Choroid plexus epithelial cell (primary cell): ENCODE measurements around the gene TMEM183A.
"Not testable (repeated sequence)": the region's sequence is repeated elsewhere in the genome, so short reads cannot be mapped to it uniquely, and the experiment has no call there.

Experiments
- DNase-seq: peaks from one replicate; pipeline ENCODE4 v3.0.0-alpha.2; 2010; ENCODE audit warnings: low read depth
- H3K4me3 ChIP-seq: 2 replicates; pipeline ENCODE4 v1.5.1; 2011; ENCODE audit warnings: low read depth, mild to moderate bottlenecking, control low read depth, low read length, moderate library complexity
- TF ChIP-seq, protein P1 (sequence below): conservative IDR thresholded peaks from 2 replicates; pipeline ENCODE4 v1.5.1; 2011; ENCODE audit warnings: low read depth, mild to moderate bottlenecking, control low read depth, inconsistent platforms, low read length, moderate library complexity

Gene TMEM183A

DNA sequence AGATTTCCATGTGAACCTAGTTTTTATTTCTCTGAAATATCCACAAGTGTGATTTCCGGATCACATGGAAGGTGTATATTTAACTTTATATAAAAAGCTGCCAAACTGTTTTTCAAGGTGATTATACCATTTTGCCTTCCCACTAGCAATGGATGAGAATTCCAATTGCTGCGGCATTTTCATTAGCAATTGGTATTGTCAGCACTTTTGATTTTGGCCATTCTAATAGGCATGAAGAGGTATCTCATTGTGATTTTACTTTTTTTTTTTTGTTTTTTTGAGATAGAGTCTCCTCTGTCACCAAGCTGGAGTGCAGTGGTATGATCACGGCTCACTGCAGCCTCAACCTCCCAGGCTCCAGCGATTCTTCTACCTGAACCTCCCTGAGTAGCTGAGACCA is 35.1 kb upstream of the TMEM183A start:
- no peak overlapping the region for H3K4me3 ChIP-seq
- DNase-seq, result no peak
- TF ChIP-seq, protein P1, sequence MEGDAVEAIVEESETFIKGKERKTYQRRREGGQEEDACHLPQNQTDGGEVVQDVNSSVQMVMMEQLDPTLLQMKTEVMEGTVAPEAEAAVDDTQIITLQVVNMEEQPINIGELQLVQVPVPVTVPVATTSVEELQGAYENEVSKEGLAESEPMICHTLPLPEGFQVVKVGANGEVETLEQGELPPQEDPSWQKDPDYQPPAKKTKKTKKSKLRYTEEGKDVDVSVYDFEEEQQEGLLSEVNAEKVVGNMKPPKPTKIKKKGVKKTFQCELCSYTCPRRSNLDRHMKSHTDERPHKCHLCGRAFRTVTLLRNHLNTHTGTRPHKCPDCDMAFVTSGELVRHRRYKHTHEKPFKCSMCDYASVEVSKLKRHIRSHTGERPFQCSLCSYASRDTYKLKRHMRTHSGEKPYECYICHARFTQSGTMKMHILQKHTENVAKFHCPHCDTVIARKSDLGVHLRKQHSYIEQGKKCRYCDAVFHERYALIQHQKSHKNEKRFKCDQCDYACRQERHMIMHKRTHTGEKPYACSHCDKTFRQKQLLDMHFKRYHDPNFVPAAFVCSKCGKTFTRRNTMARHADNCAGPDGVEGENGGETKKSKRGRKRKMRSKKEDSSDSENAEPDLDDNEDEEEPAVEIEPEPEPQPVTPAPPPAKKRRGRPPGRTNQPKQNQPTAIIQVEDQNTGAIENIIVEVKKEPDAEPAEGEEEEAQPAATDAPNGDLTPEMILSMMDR, result no peak

DNA sequence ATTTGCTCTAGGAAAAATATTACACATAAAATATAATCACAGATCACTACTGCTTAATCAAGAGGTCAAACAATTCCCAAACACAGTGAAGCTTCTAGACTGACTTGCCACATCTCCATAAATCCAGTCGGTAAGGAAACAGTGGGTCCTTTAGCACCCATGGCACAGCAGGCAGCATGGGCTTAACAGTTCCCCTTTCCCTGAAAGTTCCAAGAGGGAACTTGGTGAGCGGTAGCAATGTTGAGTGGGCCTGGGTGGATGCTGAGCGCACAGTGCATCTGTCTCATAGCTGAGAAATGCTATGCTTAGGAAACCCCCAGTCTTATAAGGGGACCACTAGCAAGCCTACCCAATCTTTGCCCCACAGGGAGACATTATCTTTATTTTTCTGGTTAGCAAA is 32.3 kb upstream of the TMEM183A start:
- TF ChIP-seq, protein P1, result no peak
- no peak for DNase-seq

DNA sequence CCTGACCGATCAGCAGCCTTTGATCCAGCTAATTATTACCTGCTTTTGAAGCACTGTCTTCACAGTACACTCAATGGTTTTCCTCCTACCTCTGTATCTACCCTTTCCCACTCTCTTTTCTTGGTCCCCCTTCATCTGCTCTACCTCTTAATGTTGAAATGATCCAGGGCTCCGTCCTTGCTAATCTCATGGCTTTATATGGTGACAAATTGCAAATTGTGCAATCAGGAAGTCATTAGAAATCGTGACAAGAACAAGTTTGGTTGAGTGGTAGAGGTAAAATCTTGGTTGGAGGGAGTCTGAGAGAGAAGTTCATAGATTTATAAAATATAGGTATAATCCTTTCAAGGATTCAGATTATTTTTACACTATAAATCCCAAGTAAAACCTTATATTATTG is 30.5 kb upstream of the TMEM183A start:
- no peak overlapping the region for H3K4me3 ChIP-seq
- no peak for DNase-seq
- TF ChIP-seq, protein P1, result no peak

More for the DNA sequence above, 32.3 kb upstream of the TMEM183A start:
- H3K4me3 ChIP-seq, result no peak overlapping the region

DNA sequence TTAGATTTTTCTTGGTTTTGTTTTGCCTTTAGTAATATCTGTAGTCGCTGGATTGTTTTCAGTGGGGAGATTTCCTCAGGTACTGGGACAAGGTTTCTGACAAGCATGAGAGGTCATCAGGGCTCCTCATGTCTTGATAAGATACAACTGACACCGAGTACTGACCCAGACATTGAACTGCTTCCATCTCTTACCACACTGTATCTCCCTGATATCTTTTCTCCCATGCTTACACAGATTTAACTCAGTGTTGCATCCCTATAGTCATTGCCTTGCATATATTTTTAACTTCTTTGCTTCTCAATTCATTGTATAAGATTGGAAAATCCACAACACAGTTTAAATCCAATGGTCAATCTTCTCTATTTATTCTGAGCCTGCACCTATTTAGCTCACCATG is 27.7 kb upstream of the TMEM183A start:
- no peak for DNase-seq
- TF ChIP-seq, protein P1, result no peak
- H3K4me3 ChIP-seq, result no peak overlapping the region

DNA sequence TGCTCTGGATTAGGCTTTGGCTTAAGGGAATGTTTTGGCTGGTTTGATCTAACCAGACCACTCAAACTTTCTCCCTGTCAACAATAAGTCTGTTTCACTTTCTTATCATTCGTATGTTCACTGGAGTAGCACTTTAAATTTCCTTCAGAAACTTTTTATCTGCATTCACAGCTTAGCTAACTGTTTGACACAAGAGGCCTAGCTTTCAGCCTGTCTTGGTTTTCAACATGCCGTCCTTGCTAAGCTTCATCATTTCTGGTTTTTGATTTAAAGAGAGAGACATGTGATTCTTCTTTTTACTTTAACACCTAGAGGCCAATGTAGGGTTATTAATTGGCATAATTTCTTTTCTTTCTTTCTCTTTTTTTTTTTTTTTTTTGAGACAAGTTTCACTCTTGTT is 25.2 kb upstream of the TMEM183A start:
- no peak overlapping the region for H3K4me3 ChIP-seq
- DNase-seq, result no peak
- TF ChIP-seq, protein P1, result no peak

DNA sequence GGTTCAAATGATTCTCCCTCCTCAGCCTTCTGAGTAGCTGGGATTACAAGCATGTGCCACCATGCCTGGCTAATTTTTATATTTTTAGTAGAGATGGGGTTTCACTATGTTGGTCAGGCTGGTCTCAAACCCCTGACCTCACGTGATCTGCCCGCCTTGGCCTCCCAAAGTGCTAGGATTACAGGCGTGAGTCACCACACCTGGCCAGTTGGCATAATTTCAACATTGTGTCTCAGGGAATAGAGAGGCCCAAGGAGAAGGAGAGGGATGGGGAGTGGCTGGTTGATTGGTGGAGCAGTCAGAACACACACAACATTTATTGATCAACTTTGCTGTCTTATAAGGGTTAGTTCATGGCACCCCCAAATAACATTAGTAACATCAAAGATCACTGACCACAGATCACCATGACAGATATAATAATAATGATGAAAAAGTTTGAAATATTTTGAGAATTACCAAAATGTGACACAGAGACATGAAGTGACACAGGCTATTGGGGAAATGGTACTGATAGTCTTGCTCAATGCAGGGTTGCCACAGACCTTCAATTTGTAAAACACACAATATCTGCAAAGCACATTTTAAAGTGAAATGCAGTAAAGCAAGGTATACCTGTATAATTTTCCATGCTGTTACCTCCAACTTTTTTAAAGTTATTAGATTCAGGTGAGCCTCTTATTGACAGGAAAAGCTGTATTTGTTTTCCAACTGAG is 24.3 kb upstream of the TMEM183A start:
- no peak overlapping the region for H3K4me3 ChIP-seq
- TF ChIP-seq, protein P1, result no peak
- DNase-seq, result no peak

DNA sequence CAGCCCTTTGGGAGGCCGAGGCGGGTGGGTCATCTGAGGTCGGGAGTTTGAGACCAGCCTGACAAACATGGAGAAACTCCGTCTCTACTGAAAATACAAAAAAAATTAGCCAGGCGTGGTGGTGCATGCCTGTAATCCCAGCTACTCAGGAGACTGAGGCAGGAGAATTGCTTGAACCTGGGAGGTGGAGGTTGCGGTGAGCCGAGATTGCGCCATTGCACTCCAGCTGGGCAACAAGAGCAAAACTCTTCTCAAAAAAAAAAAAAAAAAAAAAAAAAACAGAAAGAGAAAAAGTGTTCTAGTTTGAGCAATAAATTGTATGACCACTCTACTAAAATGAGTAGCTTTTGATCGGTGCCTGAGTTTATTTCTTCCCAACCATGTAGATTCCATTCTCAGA is 21.1 kb upstream of the TMEM183A start:
- not testable (repeated sequence) for DNase-seq, H3K4me3 ChIP-seq
